GM10248 (cell line): ENCODE measurements around the gene PDE1C.

ENCODE experiments used
- CTCF ChIA-PET: fragments of 300-600 bp; sonication (Branson Sonifier 250); formaldehyde crosslinking; extraction: SDS; loops from one replicate; lab custom pipeline; 2021; ENCODE audit warnings: antibody characterized with exemption; lab: Yijun Ruan, JAX
- POLR2A ChIA-PET: fragments of 350-650 bp; sonication (Branson Sonifier 250); formaldehyde crosslinking; extraction: SDS; loops from one replicate; lab custom pipeline; 2020; ENCODE audit warnings: antibody characterized with exemption; lab: Yijun Ruan, JAX
- DNase-seq: peaks from one replicate; pipeline ENCODE4 v3.0.0; 2012; ENCODE audit errors: extremely low spot score
- TF ChIP-seq, protein P1 (sequence below): IDR thresholded peaks from 2 replicates; pipeline ENCODE4 v1.5.1; 2012; ENCODE audit warnings: mild to moderate bottlenecking, low read depth; ENCODE audit errors: extremely low read depth, missing control alignments, control extremely low read depth

The PDE1C gene

DNA sequence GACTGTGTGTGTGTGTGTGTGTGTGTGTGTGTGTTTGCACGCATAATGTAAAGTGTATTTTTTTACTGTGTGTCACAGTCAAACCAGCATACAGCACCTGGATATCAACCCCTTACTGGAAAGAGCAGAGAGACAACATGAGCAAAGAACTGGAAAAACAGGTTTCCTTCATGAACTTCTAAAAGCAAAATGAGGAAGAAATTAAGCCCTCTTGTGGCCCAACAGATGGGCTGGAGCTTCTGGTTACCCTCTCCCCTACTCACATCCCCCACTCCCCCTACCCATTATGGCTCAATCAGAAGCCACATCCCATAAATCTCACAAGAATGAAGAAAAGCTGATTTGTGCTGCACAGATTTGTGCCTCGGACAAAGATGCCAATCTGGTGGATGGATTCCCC lies 36.2 kb downstream of the PDE1C start:
- TF ChIP-seq, protein P1, sequence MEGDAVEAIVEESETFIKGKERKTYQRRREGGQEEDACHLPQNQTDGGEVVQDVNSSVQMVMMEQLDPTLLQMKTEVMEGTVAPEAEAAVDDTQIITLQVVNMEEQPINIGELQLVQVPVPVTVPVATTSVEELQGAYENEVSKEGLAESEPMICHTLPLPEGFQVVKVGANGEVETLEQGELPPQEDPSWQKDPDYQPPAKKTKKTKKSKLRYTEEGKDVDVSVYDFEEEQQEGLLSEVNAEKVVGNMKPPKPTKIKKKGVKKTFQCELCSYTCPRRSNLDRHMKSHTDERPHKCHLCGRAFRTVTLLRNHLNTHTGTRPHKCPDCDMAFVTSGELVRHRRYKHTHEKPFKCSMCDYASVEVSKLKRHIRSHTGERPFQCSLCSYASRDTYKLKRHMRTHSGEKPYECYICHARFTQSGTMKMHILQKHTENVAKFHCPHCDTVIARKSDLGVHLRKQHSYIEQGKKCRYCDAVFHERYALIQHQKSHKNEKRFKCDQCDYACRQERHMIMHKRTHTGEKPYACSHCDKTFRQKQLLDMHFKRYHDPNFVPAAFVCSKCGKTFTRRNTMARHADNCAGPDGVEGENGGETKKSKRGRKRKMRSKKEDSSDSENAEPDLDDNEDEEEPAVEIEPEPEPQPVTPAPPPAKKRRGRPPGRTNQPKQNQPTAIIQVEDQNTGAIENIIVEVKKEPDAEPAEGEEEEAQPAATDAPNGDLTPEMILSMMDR: no peak
- ChIA-PET POLR2A (no interaction called here), CTCF (no interaction called here)
- no peak for DNase-seq

- TF ChIP-seq, protein P1: no peak
- DNase-seq: no peak
- ChIA-PET CTCF (no interaction called here), POLR2A (no interaction called here)
These were observed 37.2 kb downstream of the PDE1C start for GRCh38 chr7:32033006-32033405.

DNA sequence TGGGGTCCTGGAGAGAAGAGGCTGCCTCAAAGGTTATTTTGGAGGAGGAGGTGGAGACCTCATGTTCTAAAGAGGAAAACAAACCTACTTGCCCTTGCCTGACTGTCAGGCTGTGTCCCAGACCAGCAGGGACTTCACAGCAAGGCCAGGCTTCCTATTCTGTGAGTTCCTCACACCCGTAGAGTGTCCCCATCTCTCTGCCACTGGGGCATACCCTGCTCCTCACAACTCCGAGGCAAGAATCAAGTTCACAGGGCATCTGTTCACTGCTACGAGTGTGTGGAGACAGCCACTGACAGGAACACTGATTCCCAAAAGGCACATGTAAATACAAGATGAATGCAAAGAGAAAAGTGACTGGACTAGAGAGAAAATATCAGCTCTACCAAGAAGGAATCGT lies 38.0 kb downstream of the PDE1C start:
- no peak for DNase-seq
- TF ChIP-seq, protein P1: no peak
- POLR2A ChIA-PET: no interaction called here
- CTCF ChIA-PET: no interaction called here

DNA sequence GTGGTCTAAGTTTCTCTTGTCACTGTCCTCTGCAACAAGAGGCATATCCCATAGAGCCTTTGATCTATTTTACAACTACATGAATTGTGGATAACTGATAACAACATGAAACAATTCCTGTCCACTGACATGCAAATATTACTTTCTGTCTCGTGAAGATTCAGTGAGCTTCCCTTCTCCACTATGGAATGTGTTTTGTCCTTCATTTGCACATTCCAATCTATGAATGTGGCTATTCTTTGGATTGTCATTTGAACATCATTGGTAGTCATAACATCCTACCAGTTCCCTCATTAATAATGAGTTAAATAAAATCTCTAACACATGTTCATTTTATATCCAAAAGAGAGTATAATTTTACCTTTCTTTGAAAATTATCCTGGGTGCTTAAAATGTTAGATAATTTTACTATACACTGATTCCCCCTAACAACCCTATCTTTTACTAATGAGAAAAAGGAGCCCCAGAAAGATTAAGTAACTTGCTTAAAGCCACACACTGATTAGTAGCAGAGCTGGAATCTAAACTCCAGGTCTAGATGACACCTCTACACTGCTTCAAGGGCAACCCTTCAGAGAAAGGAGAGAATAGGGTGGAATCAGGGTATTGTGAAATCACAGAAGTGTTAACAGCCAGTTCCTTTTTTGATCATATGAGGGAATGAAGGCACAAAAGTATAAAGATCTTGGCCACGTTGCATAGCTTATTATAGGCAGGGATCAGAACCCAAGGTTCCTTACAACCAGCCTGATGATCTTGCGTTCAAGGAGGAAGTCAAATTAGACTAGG lies 39.1 kb downstream of the PDE1C start:
- ChIA-PET POLR2A (no interaction called here), CTCF (no interaction called here)
- no peak for DNase-seq
- TF ChIP-seq, protein P1: no peak

- ChIA-PET POLR2A (no interaction called here), CTCF (no interaction called here)
- TF ChIP-seq, protein P1: no peak
- no peak for DNase-seq
These were observed 44.2 kb downstream of the PDE1C start for GRCh38 chr7:32026083-32026425.

DNA sequence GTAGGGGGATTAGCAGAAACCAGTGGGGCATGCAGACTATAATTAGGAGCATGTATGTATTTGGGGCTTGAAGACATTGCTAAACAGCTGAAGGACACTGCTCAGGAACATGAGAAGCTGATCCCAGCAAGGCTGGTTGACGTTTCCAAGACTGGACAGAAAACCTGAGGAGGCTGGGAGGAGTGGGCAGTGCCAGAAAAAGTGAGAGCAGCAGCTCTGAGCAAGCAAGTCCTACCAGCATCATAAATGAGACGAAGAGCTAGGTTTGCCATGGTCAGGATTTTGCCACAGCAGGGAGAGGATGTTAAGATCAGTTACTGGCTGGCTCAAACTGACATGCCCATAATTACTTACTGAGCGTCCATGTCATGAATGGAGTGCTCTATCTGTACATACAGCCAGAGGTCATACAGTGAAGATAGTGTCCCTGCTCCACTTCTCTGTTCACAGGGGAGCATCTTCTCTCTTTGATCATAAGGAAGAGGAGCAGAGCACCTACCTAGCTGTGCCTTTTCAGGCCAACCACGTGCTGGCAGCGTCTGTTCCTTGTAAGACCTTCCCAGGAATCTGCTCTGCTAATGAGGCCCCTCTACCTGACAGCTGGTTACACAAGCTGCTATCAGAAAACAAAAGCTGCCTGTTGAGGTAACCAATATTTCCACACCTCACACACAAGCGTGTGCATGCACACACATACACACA lies 44.7 kb downstream of the PDE1C start:
- CTCF ChIA-PET: interaction anchor here (1.3 kb wide), 1 partner anchor 16 kb away, joined by 3 read pairs; no protein-coding TSS in a partner anchor
- TF ChIP-seq, protein P1: no peak
- no peak for DNase-seq
- POLR2A ChIA-PET: no interaction called here
